IMR-90 (cell line): ENCODE measurements around the gene ZFR2. TPM values are rescaled to one million over a fixed set of nuclear protein-coding genes. Genes with fewer than 3 reads are reported as not detected.

Experiments
- ATAC-seq: fragments of 200-7000 bp; cut with Tn5 transposase; 2 replicates; pipeline ENCODE4 v1.9.1; 2020; ENCODE audit warnings: low read depth, mild to moderate bottlenecking, moderate library complexity
- BruUV-seq: library from RNA; stranded (reverse); fragments of 400-500 nt; replicated peaks from 2 replicates; lab custom pipeline; 2021; lab: Mats Ljungman, UMichigan
- CTCF ChIA-PET: fragments of 300-600 bp; formaldehyde crosslinking; extraction: SDS; loops from one replicate; lab custom pipeline; 2021; ENCODE audit warnings: antibody characterized with exemption; lab: Yijun Ruan, JAX
- POLR2A ChIA-PET: fragments of 300-600 bp; sonication (Branson Sonifier 250); formaldehyde crosslinking; loops from one replicate; lab custom pipeline; 2022; ENCODE audit warnings: antibody characterized with exemption; ENCODE audit not compliant: unreplicated experiment; lab: Charles Lee
- DNase-seq: peaks from one replicate; pipeline ENCODE4 v3.0.0; 2013
- H2AFZ ChIP-seq: replicated peaks from 2 replicates; pipeline ENCODE3; 2013; ENCODE audit warnings: low read length, mild to moderate bottlenecking; ENCODE audit not compliant: poor library complexity
- H2AK5ac ChIP-seq: 2 replicates; pipeline ENCODE4 v1.6.1; 2013; ENCODE audit warnings: low read depth, low read length, inconsistent platforms
- H2AK9ac ChIP-seq: replicated peaks from 2 replicates; pipeline ENCODE3; 2013; ENCODE audit warnings: mild to moderate bottlenecking, low read depth, low read length, moderate library complexity; ENCODE audit not compliant: poor library complexity
- H2BK120ac ChIP-seq: 2 replicates; pipeline ENCODE4 v1.6.1; 2013; ENCODE audit warnings: low read depth, low read length, inconsistent platforms
- H2BK15ac ChIP-seq: 3 replicates; pipeline ENCODE4 v1.6.1; 2013; ENCODE audit warnings: low read depth, low read length, inconsistent platforms
- H2BK20ac ChIP-seq: 2 replicates; pipeline ENCODE4 v1.6.1; 2013; ENCODE audit warnings: low read depth, mild to moderate bottlenecking, inconsistent platforms, low read length, moderate library complexity
- H2BK5ac ChIP-seq: 2 replicates; pipeline ENCODE4 v1.6.1; 2013; ENCODE audit warnings: mild to moderate bottlenecking, low read depth, low read length, inconsistent platforms; ENCODE audit not compliant: poor library complexity, severe bottlenecking
- H3K14ac ChIP-seq: replicated peaks from 2 replicates; pipeline ENCODE4 v1.6.1; 2013; ENCODE audit warnings: low read depth, low read length, inconsistent platforms
- H3K18ac ChIP-seq: 2 replicates; pipeline ENCODE4 v1.6.1; 2013; ENCODE audit warnings: low read depth, low read length, control low read depth
- H3K23ac ChIP-seq: 2 replicates; pipeline ENCODE4 v1.6.1; 2013; ENCODE audit warnings: low read depth, low read length, inconsistent platforms
- H3K27ac ChIP-seq: 2 replicates; pipeline ENCODE4 v1.5.1; 2013; ENCODE audit warnings: mild to moderate bottlenecking, control low read depth, low read length; ENCODE audit not compliant: insufficient read depth
- H3K27me3 ChIP-seq: 2 replicates; pipeline ENCODE4 v1.6.1; 2013; ENCODE audit warnings: low read length; ENCODE audit not compliant: control insufficient read depth, insufficient read depth
- H3K36me3 ChIP-seq: 2 replicates; pipeline ENCODE4 v1.6.1; 2013; ENCODE audit warnings: low read length, mixed read lengths; ENCODE audit not compliant: control insufficient read depth, insufficient read depth
- H3K4ac ChIP-seq: 2 replicates; pipeline ENCODE4 v1.6.1; 2013; ENCODE audit warnings: low read depth, low read length, inconsistent platforms
- H3K4me1 ChIP-seq: 2 replicates; pipeline ENCODE4 v1.6.1; 2013; ENCODE audit warnings: low read length, mixed read lengths; ENCODE audit not compliant: control insufficient read depth, insufficient read depth
- H3K4me2 ChIP-seq: 2 replicates; pipeline ENCODE4 v1.6.1; 2013; ENCODE audit warnings: low read depth, mild to moderate bottlenecking, control low read depth, low read length, moderate library complexity
- H3K4me3 ChIP-seq: 2 replicates; pipeline ENCODE4 v1.5.1; 2013; ENCODE audit warnings: low read depth, mild to moderate bottlenecking, control low read depth, low read length, moderate library complexity; ENCODE audit not compliant: insufficient read depth
- H3K56ac ChIP-seq: 2 replicates; pipeline ENCODE4 v1.6.1; 2013; ENCODE audit warnings: low read length, inconsistent platforms; ENCODE audit not compliant: insufficient read depth; ENCODE audit errors: extremely low read depth
- H3K79me1 ChIP-seq, 2 experiments: 2 replicates each; pipeline ENCODE4 v1.6.1; 2013; ENCODE audit warnings: low read length in 2 of 2, inconsistent platforms in 1 of 2, low read depth in 1 of 2
- H3K9ac ChIP-seq: 2 replicates; pipeline ENCODE4 v1.6.1; 2013; ENCODE audit warnings: low read depth, low read length, control low read depth
- H3K9me1 ChIP-seq: 2 replicates; pipeline ENCODE4 v1.6.1; 2013; ENCODE audit warnings: low read length, inconsistent platforms; ENCODE audit not compliant: insufficient read depth
- H3K9me3 ChIP-seq: 2 replicates; pipeline ENCODE4 v1.6.1; 2013; ENCODE audit warnings: low read length; ENCODE audit not compliant: control insufficient read depth, insufficient read depth
- H4K20me1 ChIP-seq: 2 replicates; pipeline ENCODE4 v1.6.1; 2013; ENCODE audit warnings: low read length, inconsistent platforms; ENCODE audit not compliant: insufficient read depth
- H4K5ac ChIP-seq: 2 replicates; pipeline ENCODE4 v1.6.1; 2013; ENCODE audit warnings: mild to moderate bottlenecking, low read depth, low read length, control low read depth
- H4K8ac ChIP-seq, 2 experiments: 2 replicates each; pipeline ENCODE4 v1.6.1; 2013; ENCODE audit warnings: low read depth in 2 of 2, low read length in 2 of 2, control low read depth in 1 of 2, inconsistent platforms in 1 of 2
- H4K91ac ChIP-seq: 2 replicates; pipeline ENCODE4 v1.6.1; 2013; ENCODE audit warnings: low read depth, low read length, inconsistent platforms; ENCODE audit not compliant: insufficient read depth
- MXI1 ChIP-seq: IDR thresholded peaks from 2 replicates; pipeline ENCODE4 v1.6.1; 2012; ENCODE audit warnings: low read depth, mild to moderate bottlenecking, low read length, moderate library complexity, borderline replicate concordance
- RFX5 ChIP-seq: IDR thresholded peaks from 2 replicates; pipeline ENCODE4 v1.8.0; 2012; ENCODE audit warnings: low read depth, mild to moderate bottlenecking, low read length, moderate library complexity
- WGBS, 2 experiments: methylation state at CpG; one replicate each; pipeline versions ENCODE4 v1.1.5 to v1.1.7; 2013; ENCODE audit warnings: missing lambda C conversion rate in 2 of 2; ENCODE audit not compliant: insufficient read length in 1 of 2; ENCODE audit errors: extremely low coverage in 2 of 2; 5-methylcytosine and 5-hydroxymethylcytosine counted together
- dilution Hi-C: fragments of 300-500 bp; cut with HindIII; formaldehyde crosslinking; loops from one replicate; pipeline ENCODE4 v1.14.3; 2018; ENCODE audit warnings: low sequenced_read_pairs; ENCODE audit not compliant: unreplicated experiment
- in situ Hi-C: fragments of 300-500 bp; cut with MboI; formaldehyde crosslinking; loops from 3 replicates; pipeline ENCODE4 v1.14.3; 2019; ENCODE audit warnings: low sequenced_read_pairs, inconsistent platforms, mixed read lengths
- intact Hi-C: fragments of 100-400 bp; cut with micrococcal nuclease; formaldehyde crosslinking; loops from 2 replicates; pipeline ENCODE4 v1.10.0; 2022
- polyA plus RNA-seq, 3 experiments: library from polyadenylated mRNA; depleted of rRNA; stranded (reverse); fragments of >200 nt; gene quantifications; 2 replicates each; pipeline ENCODE4 v1.2.3, GENCODE V29; 2012; ENCODE audit warnings: low replicate concordance in 1 of 3
- total RNA-seq: library from RNA; depleted of rRNA; stranded (reverse); fragments of >200 nt; gene quantifications from 2 replicates; pipeline ENCODE4 v1.2.3, GENCODE V29; 2012

ZFR2 gene
- total and polyA plus RNA-seq, 2 of the 4 experiments (the other 2 are of a cell fraction): 0.19 TPM; not detected in 1

DNA sequence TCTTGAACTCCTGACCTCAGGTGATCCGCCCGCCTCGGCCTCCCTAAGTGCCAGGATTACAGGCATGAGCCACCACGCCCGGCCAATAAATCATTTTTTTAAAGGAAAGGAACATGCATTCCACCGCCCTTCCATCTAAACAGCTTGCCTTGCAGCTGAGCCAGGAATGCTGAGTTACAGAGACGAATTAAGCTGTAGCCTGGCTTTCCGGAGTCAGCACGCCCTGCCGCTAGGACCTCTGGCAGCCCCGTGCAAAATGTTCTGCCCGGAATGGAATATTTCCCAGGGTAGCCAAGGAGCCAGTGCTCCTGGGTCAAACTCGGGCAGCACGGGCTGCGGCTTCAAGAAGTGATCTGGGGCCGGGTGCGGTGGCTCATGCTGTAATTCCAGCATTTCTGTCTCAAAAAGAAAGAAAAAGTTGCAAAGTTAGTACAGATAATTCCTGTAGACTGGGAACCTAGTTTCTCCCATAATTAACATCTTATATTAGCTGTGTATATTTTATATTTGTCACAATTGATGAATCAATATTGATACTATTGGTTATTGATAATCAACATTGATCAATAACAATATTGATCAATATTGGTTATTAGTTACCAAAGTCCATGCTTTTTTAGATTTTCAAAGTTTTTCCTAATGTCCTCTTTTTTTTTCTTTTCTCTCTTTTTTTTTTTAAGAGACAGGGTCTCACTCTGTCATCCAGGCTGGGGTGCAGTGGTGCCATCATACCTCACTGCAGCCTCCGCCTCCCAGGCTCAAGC lies 30.9 kb upstream of the ZFR2 start:
- Histone ChIP-seq H4K5ac (no peak overlapping the region), H2AFZ (no peak overlapping the region), H4K91ac (no peak overlapping the region), H3K9ac (no peak overlapping the region), H3K23ac (no peak overlapping the region), H2BK15ac (no peak overlapping the region), H2BK5ac (no peak overlapping the region), H3K79me1 (no peaks in the 10 kb centered on the region), H3K4me2 (no peak overlapping the region), H3K56ac (no peak overlapping the region), H3K36me3 (no peaks in the 10 kb centered on the region), H3K4me1 (no peaks in the 10 kb centered on the region), H3K27me3 (no peaks in the 10 kb centered on the region; the same call in 1 of the 2 replicates), H2AK5ac (no peak overlapping the region), H3K4me3 (no peak overlapping the region), H3K9me3 (peaks cover 2% of the 10 kb centered on the region; the same call in 1 of the 2 replicates), H3K27ac (no peak overlapping the region), H3K18ac (no peak overlapping the region), H3K14ac (no peak overlapping the region), H2BK20ac (no peak overlapping the region), H2BK120ac (no peak overlapping the region), H4K8ac (no peak overlapping the region), H2AK9ac (no peak overlapping the region), H3K4ac (no peak overlapping the region), H4K20me1 (no peaks in the 10 kb centered on the region), H3K9me1 (no peaks in the 10 kb centered on the region)
- no peak for DNase-seq
- TF ChIP-seq MXI1 (no peak), RFX5 (no peak)
- in situ Hi-C loops (no loop called here), dilution Hi-C loops (no loop called here), intact Hi-C loops (no loop called here)
- WGBS, 2 experiments: 72% methylated on average over 6 of the region's 18 CpGs; no CpG with 5 or more reads in 1 of the 2 experiments
- no peak for ATAC-seq
- CTCF ChIA-PET: no interaction called here
- no TSS peak for BruUV-seq
- POLR2A ChIA-PET: no interaction called here
